SK-N-SH (cell line): ENCODE data around the gene XRCC5.

ENCODE experiments used
- CTCF ChIP-seq: fragments of 200-600 bp; sonication (generic); IDR thresholded peaks from 2 replicates; pipeline ENCODE4 v1.6.1; 2017; ENCODE audit warnings: antibody characterized with exemption, mild to moderate bottlenecking, moderate library complexity
- EP300 ChIP-seq, 2 experiments: IDR thresholded peaks; 2 replicates each; pipeline versions ENCODE4 v1.4.0 to v1.6.1; 2012; ENCODE audit warnings: borderline replicate concordance in 1 of 2, low read depth in 1 of 2, low read length in 1 of 2
- GABPA ChIP-seq: IDR thresholded peaks from 2 replicates; pipeline ENCODE4 v1.4.0; 2012; ENCODE audit warnings: low read depth, mild to moderate bottlenecking
- TAF1 ChIP-seq: IDR thresholded peaks from 2 replicates; pipeline ENCODE4 v1.6.1; 2012; ENCODE audit warnings: low read depth, mild to moderate bottlenecking, low read length, moderate library complexity, borderline replicate concordance
- USF1 ChIP-seq: IDR thresholded peaks from 2 replicates; pipeline ENCODE4 v1.4.0; 2012; ENCODE audit warnings: low read depth, borderline replicate concordance

- TF ChIP-seq CTCF: no peak
- no peak for TF ChIP-seq EP300 (IDR thresholded peaks at IDR 0.05; ENCODE audit: borderline replicate concordance in 1 of 2, low read depth in 1 of 2, low read length in 1 of 2)
- TF ChIP-seq GABPA: no peak
- no peak for TF ChIP-seq USF1
- TF ChIP-seq TAF1: no peak
These were observed 79.8 kb downstream of the XRCC5 start for GRCh38 chr2:216188956-216189355.
